Activated gamma-delta T cell treated with anti-CD3 and anti-CD28 coated beads, Interleukin-2, amount 50 U/mL, for 16 hours (primary cell): Measurements from ENCODE around the gene PGA3.
"Not testable (repeated sequence)": the region's sequence is repeated elsewhere in the genome, so short reads cannot be mapped to it uniquely, and the experiment has no call there.

Source experiments
- DNase-seq: peaks from one replicate; pipeline ENCODE4 v3.0.0-alpha.2; 2020; ENCODE audit warnings: low read depth

PGA3 gene

GRCh38 chr11:61171907-61172306, 31.4 kb upstream of the PGA3 start:
- no peak for DNase-seq

- DNase-seq = no peak
Observed at GRCh38 chr11:61172356-61172755, 31.0 kb upstream of the PGA3 start.

DNA sequence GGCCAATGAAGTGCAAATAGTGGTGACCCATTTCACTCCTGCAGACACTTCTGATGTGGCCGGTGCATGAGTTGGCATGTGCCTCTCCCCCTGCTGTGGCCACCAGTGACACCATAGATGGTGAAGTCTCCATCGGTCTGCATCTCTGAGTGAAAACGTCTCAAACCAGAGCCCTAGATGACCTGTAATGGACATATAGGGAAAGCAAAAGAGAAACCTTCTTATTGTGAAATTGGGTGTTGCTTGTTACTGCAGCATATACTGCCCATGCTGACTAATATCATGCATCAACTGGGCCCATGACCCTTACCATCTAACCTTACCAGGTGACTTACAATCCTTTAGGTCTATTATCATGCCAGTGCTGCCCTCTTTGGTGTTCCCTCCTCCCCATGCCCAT, 30.4 kb upstream of the PGA3 start:
- no peak for DNase-seq

DNA sequence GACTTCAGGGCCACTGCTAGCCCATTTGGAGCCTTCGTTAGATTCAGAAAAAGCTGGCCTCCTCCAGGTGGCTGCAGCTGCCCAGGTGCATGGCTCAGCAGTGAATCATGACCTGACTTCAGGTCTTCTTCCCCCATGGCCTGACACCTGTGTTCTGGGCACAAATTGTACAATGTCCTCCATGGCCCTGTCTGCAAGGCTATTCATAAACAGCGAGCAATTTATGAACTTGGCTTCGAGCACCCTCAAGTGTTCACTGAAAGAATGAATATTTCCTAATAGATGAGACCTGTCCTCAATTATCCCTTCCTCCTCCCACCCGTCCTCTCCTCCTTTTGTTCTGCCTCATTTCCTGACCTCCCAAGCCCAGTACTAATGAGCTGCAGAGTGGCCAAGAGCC, 29.9 kb upstream of the PGA3 start:
- no peak for DNase-seq

DNA sequence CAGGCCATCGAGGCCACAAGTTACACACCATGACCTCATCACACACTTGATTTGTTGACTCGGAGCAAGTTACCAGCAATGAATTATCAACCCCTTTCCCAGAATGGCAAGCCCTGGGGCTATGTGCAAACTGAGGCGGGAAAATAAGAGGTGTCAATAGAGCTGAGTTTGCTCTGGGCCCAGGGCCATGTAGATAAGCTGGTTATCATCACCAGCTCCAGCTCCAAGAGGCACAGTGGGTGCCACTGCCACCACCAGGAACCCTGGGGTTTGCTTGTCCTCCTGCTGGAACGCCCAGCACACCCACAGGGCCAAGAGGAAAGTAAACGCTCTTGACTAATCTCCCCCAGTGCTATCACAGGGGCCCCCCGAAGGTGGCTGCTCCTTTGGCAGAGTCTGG, 29.0 kb upstream of the PGA3 start:
- DNase-seq = no peak

- no peak for DNase-seq
Observed at GRCh38 chr11:61174949-61175348, 28.4 kb upstream of the PGA3 start.

GRCh38 chr11:61176446-61176845, 26.9 kb upstream of the PGA3 start:
- no peak for DNase-seq

- DNase-seq = not testable (repeated sequence)
Observed at GRCh38 chr11:61180205-61180604, 23.1 kb upstream of the PGA3 start.

DNA sequence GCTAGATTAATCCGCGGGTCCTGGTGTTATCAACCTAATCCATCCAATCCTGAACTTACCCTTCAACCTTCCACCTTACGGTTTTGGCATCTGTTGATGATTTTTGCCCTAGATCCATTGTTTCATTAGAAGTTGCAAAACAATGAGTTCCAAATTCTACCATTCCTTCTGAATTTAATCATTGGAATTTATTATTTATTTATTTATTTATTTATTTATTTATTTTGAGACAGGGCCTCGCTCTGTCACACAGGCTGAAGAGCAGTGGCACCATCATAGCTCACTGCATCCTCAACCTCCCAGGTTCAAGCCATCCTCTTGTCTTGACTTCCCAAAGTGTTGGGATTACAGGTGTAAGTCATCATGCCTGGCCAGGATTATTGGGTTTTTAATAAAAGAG, 21.8 kb upstream of the PGA3 start:
- DNase-seq = no peak

DNA sequence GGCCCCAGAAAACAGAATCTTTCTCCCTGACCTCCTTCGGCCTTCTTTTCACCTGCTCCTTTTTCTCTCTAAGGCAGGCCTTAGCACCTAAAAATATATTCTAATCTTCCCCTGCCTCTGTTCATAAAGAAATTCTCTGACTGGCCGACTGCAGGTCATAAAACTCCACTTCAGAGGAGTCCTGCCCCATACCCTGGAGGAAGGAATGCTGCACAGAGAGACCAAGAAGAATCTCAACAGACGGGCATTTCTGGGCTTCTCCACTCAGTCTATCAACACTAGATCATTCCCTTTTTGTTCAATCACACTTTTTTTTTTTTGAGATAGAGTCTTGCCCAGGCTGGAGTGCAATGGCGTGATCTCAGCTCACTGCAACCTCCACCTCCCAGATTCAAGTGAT, 19.7 kb upstream of the PGA3 start:
- DNase-seq = no peak

- DNase-seq = no peak
Observed at GRCh38 chr11:61186504-61186903, 16.8 kb upstream of the PGA3 start.

DNA sequence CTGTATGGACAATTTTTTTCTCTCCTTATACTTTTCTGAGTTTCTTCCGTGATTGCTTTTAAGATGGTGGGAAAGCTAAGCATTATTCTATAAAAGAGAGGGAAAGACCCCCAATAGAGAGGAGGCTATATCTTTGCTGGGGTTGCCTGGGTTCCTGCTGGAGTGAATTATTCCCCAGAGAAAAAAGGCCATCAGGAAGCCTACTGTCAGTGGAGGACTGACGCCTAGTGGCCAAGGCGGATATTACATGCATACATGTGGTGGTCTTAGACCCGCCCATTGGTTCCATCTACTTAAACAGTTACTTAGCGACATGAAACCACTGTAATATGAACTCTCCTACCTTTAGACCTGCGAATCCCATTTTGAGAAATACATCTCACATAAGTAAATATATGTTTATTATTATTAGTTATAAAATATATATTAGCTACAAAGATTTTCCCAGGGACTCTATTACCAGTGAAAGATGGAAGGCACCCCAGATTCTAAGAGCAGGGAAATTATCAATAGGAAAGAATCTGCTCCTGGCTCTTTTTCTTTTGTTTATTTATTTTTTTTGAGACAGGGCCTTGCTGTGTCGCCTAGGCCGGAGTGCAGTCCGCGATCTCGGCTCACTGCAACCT, 15.7 kb upstream of the PGA3 start:
- DNase-seq = peak; percentile 78

- no peak for DNase-seq
Observed at GRCh38 chr11:61189933-61190332, 13.4 kb upstream of the PGA3 start.

DNA sequence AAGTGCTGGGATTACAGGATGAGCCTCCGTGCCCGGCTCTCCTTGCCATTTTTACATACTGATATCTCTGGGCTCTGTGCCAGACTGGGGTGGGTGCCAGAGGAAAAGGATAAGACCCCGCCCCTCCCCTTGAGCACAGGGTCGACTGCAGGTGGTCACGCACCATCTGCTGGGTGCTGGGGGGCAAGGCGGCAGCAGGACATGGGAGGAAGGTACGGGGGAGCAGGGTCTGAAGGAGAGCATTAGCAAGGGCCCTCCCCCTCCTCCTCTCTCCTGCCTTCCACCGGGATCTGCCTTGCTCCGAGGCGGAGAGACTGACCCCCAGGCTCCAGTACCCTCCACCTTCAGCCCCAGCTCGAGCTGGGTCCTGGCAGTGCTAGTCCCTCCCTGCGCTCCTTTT, 9.7 kb upstream of the PGA3 start:
- no peak for DNase-seq

- DNase-seq = no peak
Observed at GRCh38 chr11:61194169-61194671, 9.1 kb upstream of the PGA3 start.

- no peak for DNase-seq
Observed at GRCh38 chr11:61194981-61195695, 8.2 kb upstream of the PGA3 start.

- DNase-seq = no peak
Observed at GRCh38 chr11:61195719-61196118, 7.6 kb upstream of the PGA3 start.

- DNase-seq = no peak
Observed at GRCh38 chr11:61198361-61198760, 5.0 kb upstream of the PGA3 start.

GRCh38 chr11:61198948-61199523, 4.3 kb upstream of the PGA3 start:
- no peak for DNase-seq

GRCh38 chr11:61201476-61201875, 1.8 kb upstream of the PGA3 start:
- no peak for DNase-seq

- not testable (repeated sequence) for DNase-seq
Observed at GRCh38 chr11:61203873-61204272, 558 bp downstream of the PGA3 start.

DNA sequence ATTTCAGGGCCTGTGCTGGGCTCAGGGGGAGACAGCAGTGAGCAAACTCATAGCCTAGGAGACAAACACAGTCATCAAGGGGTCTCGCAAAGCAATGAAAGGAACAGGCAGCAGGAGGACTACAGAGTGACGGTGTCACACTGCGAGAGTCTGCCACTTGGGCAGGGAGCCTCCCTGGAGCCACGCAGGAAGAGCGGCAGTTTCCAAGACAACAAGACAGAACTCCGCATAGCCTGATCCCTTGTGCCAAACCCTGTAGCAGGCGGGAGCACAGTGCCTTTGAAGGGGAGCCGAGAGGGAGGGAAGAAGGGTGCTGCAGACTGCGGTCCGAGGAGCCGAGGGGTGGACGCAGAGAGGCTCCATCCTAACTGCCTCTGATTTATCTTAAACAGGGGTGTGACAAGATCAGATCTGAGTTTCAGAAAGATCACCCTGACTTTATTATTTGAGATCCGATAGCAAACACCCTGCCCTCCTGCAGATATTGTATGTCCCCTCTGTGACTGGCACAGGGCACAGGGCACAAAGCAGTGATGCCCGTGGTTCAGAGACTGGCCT, 1.3 kb downstream of the PGA3 start:
- not testable (repeated sequence) for DNase-seq

DNA sequence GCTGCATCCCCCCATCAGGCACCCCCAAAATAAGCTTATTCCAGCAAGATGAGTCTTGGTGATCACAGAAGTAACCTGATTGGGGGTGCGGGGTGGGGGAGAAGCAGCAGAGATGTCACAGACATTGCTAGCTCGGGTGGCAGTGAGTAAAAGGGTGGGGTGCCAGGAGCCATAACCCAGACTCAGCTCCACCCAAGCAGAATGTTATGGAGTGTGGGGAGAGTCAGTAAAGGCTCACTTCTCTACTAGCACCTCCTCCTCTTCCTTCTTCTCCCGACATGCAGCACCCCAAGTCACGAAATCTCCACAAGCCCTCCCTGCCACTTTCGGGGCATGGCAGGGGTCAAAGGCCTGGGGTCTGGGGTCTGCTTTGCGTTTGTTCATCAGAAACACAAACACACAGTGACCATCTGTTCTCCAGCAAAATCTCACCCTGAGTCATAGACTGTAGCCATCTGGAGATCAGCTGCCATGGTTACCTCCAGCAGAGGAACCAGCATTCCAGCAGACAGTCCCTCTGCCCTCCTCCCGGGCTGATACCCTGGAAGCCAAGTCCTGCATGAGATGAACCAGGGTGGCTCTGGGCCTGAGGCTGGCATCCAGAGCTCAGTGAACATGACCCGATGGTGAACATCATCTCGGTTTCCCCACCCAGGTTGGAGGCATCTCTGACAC, 4.5 kb downstream of the PGA3 start:
- DNase-seq = not testable (repeated sequence)
